ENCODE measurements around the gene CYYR1. TPM values are rescaled to one million over a fixed set of nuclear protein-coding genes. Genes with fewer than 3 reads are reported as not detected.

CYYR1 gene
- total RNA-seq, 1 experiment from 2014 or later = 13.6 TPM

- Histone ChIP-seq H2AK5ac (ENCODE audit: insufficient read length, low read length) (no peak overlapping the region), H4K8ac (replicated peaks; ENCODE audit: insufficient read length, low read depth, low read length) (no peak overlapping the region), H3K4me2 (ENCODE audit: insufficient read depth, insufficient read length, low read length) (no peak overlapping the region), H3K27ac (ENCODE audit: insufficient read length, low read depth, low read length) (no peak overlapping the region), H3K79me2 (ENCODE audit: insufficient read depth, low read length) (no peaks in the 10 kb centered on the region), H3K79me1 (ENCODE audit: insufficient read depth, low read depth, low read length, poor library complexity, severe bottlenecking) (no peaks in the 10 kb centered on the region), H3K56ac (ENCODE audit: insufficient read length, low read depth, low read length) (no peak overlapping the region), H3K4me1 (ENCODE audit: insufficient read depth, low read length) (peaks cover 2% of the 10 kb centered on the region; the same call in 1 of the 2 replicates), H2AFZ (ENCODE audit: low read length) (no peak overlapping the region), H4K5ac (ENCODE audit: insufficient read length, low read depth, low read length) (no peak overlapping the region), H3K4ac (ENCODE audit: low read depth, low read length) (no peak overlapping the region), H3K23ac (ENCODE audit: insufficient read length, low read depth, low read length) (no peak overlapping the region), H3K9ac (ENCODE audit: extremely low read depth, insufficient read length, low read length) (no peak overlapping the region), H3K14ac (ENCODE audit: insufficient read depth, low read length) (no peak overlapping the region), H2BK5ac (ENCODE audit: insufficient read length, low read length) (no peak overlapping the region), H2BK15ac (ENCODE audit: low read depth, low read length) (no peak overlapping the region), H3K23me2 (ENCODE audit: insufficient read length, low read depth, low read length, poor library complexity, severe bottlenecking) (no peaks in the 10 kb centered on the region), H2BK20ac (ENCODE audit: low read depth, low read length, poor library complexity, severe bottlenecking) (no peak overlapping the region), H3K9me3 (ENCODE audit: control insufficient read depth, low read depth, low read length) (no peaks in the 10 kb centered on the region), H3K18ac (ENCODE audit: insufficient read length, low read depth, low read length) (no peak overlapping the region), H3T11ph (ENCODE audit: low read length) (no peak overlapping the region), H4K20me1 (ENCODE audit: control insufficient read depth, insufficient read depth, insufficient read length) (no peaks in the 10 kb centered on the region), H2BK12ac (ENCODE audit: insufficient read length, low read depth, low read length) (no peak overlapping the region), H4K91ac (ENCODE audit: insufficient read length, low read depth, low read length) (no peak overlapping the region), H3K27me3 (ENCODE audit: insufficient read depth, low read length) (no peaks in the 10 kb centered on the region), H2BK120ac (ENCODE audit: low read depth, low read length, poor library complexity, severe bottlenecking) (no peak overlapping the region)
- no CpG with 5 or more reads among the region's 4 CpGs for WGBS (ENCODE audit: extremely low coverage, insufficient read length, low lambda C conversion rate)
- no peak for DNase-seq
- Mint-ChIP-seq H3K4me3 (no peak overlapping the region), H3K4me1 (peaks cover 16 to 21% of the 10 kb centered on the region in 2 experiments), H3K9me3 (peaks cover 3% of the 10 kb centered on the region in 2 experiments; a peak in 3 of 5 replicates), H3K27me3 (ENCODE audit: low read depth) (no peaks in the 10 kb centered on the region), H3K27ac (no peak overlapping the region), H3K36me3 (ENCODE audit: insufficient read depth in 1 of 3, low read depth in 3 of 3) (peaks cover 0 to 9% (median 0%) of the 10 kb centered on the region in 3 experiments; a peak in 2 of 7 replicates)
- TF ChIP-seq CTCF (conservative IDR thresholded peaks at IDR 0.05) = no peak
These were observed 85.1 kb downstream of the CYYR1 start for GRCh38 chr21:26487981-26488480.
